ENCODE measurements around the gene AP5S1.

AP5S1 gene

GRCh38 chr20:3865152-3865886, 45.0 kb downstream of the AP5S1 start:
- in situ Hi-C loops (cut with MboI; ENCODE audit: low pct_unique_long_range_greater_than_20kb, low sequenced_read_pairs, unreplicated experiment): no loop called here
- no peak for TF ChIP-seq CTCF (IDR thresholded peaks at IDR 0.05; ENCODE audit: extremely low read depth, insufficient read depth, missing control alignments)
- no peak for DNase-seq (ENCODE audit: low spot score)

GRCh38 chr20:3865887-3866407, 45.6 kb downstream of the AP5S1 start:
- in situ Hi-C loops (cut with MboI; ENCODE audit: low pct_unique_long_range_greater_than_20kb, low sequenced_read_pairs, unreplicated experiment): no loop called here
- no peak for DNase-seq (ENCODE audit: low spot score)
- TF ChIP-seq CTCF (IDR thresholded peaks at IDR 0.05; ENCODE audit: extremely low read depth, insufficient read depth, missing control alignments): no peak

- DNase-seq (ENCODE audit: low spot score): no peak
- TF ChIP-seq CTCF (IDR thresholded peaks at IDR 0.05; ENCODE audit: extremely low read depth, insufficient read depth, missing control alignments): no peak
- in situ Hi-C loops (cut with MboI; ENCODE audit: low pct_unique_long_range_greater_than_20kb, low sequenced_read_pairs, unreplicated experiment): no loop called here
These were observed 46.1 kb downstream of the AP5S1 start for GRCh38 chr20:3866464-3866863.

- DNase-seq (ENCODE audit: low spot score): no peak
- TF ChIP-seq CTCF (IDR thresholded peaks at IDR 0.05; ENCODE audit: extremely low read depth, insufficient read depth, missing control alignments): no peak
- in situ Hi-C loops (cut with MboI; ENCODE audit: low pct_unique_long_range_greater_than_20kb, low sequenced_read_pairs, unreplicated experiment): no loop called here
These were observed 47.5 kb downstream of the AP5S1 start for GRCh38 chr20:3867802-3868201.

GRCh38 chr20:3869839-3870634, 49.7 kb downstream of the AP5S1 start:
- no peak for TF ChIP-seq CTCF (IDR thresholded peaks at IDR 0.05; ENCODE audit: extremely low read depth, insufficient read depth, missing control alignments)
- no peak for DNase-seq (ENCODE audit: low spot score)
- in situ Hi-C loops (cut with MboI; ENCODE audit: low pct_unique_long_range_greater_than_20kb, low sequenced_read_pairs, unreplicated experiment): no loop called here

- no peak for TF ChIP-seq CTCF (IDR thresholded peaks at IDR 0.05; ENCODE audit: extremely low read depth, insufficient read depth, missing control alignments)
- in situ Hi-C loops (cut with MboI; ENCODE audit: low pct_unique_long_range_greater_than_20kb, low sequenced_read_pairs, unreplicated experiment): no loop called here
- DNase-seq (ENCODE audit: low spot score): no peak
These were observed 51.4 kb downstream of the AP5S1 start for GRCh38 chr20:3871550-3872265.

Measured in GM13977 (cell line).